GM19238 (cell line): ENCODE results near the gene PLCL1.

Source experiments
- DNase-seq: peaks from one replicate; pipeline ENCODE4 v3.0.0; 2011; ENCODE audit warnings: low spot score; ENCODE audit not compliant: insufficient read length

Gene PLCL1

DNA sequence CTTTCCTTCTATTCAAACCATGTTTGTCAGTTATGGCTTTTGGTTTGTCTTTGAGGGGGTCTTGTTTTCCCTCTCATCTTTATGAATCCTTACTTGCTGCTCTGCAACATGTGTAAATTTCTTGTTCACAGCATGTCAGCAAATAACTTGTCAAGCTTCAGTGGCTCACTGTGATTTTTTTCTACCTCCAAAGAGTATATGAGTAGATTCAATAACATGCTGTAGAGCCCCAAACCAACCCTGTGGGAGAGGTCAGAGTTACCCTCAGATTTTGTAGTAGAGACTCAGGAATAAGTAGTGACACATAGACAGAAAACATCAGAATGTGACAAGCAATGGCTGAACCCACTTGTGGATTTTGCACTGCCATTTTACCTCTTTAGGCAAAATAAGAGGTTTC is 121.6 kb downstream of the PLCL1 start:
- no peak for DNase-seq

DNA sequence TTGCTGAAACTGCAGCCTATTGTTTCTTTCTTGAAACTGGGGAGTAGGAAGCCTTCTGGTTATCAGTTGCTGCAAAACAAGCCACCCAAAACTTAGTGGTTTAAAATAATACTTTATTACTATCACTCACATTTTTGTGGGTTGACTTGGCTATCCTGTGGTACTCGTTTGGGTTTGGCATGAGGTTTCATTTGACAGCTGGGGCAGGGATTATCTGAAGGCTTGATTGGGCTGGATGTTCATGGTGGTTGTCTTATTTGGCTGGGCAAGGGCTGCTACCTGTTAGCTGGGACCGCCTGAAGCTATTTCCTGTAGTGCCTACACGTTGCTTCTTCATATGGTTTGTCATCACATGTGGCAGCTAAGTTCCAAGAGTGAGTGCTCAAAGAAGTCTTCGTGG is 122.3 kb downstream of the PLCL1 start:
- no peak for DNase-seq

DNA sequence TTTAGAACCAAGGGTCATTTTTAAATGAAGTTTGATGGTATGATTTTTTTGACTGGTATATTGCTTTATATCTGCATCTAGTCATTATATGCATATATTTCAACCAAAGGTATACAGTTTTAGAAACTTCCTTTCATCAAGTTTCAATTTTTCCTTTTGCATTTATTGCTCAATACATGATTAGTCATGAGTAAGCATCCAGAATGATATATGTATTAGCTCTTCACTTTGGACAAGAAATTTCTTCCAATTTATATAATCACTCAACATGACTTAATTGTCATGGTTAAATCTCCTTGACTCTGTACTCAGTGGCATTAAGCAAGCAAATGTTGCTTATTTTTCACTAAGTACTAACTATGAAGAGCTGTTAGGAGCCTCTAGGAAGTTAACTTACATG is 123.6 kb downstream of the PLCL1 start:
- no peak for DNase-seq

DNA sequence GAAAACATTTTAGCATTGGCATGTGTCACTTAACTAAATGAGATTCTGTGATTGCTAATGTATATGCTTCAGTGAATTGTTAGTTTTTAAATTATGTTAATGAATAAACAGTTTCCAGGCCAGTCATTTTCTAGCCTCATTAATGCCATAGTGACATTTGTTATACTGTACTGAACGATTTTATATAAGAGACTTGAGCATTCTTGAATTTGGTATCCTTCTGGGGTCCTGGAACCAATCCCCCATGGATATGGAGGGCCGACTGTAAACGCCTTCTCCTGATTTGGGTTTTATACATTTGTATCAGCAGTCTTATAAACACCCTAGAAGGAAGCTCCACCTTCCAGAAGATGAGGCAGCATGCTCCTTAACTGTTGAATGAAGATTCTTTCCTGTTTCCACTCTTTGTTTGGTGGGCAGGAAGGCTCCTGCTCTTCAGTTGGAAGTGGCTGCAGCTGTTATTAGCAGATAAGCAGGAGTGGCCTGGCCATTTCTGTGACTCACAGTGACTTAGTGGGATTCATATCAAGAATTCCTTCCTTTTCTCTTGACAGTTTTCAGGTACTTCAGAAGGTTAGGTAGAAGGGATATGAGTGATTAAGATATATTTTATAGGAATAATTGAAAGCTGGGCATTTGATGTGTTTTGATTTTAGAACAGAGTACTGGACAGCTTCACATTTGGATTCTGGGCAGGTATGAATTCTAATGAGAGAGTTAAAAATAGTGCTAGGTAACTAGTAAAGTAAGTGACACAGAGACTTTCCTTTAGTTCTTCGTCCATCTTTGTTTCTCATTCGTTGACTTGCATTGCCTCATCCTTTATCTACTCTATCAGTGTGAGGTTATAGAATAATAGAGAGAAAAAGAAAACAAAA is 124.9 kb downstream of the PLCL1 start:
- DNase-seq, result no peak

DNA sequence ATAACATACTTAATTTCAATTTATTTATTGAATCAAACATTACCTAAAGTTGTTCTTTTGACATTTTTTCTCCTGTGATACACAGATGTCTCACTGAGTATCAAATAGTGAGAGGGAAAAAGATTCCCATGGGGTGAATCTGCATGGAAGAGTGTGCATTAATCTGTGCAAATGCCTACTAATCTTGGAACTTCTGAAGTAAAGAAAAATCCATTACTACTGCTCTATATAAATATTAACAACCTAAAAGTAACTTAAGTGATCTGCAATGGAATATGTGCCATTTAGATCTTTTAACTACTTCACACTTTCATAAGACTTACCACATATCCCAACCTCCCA is 125.5 kb downstream of the PLCL1 start:
- no peak for DNase-seq

DNA sequence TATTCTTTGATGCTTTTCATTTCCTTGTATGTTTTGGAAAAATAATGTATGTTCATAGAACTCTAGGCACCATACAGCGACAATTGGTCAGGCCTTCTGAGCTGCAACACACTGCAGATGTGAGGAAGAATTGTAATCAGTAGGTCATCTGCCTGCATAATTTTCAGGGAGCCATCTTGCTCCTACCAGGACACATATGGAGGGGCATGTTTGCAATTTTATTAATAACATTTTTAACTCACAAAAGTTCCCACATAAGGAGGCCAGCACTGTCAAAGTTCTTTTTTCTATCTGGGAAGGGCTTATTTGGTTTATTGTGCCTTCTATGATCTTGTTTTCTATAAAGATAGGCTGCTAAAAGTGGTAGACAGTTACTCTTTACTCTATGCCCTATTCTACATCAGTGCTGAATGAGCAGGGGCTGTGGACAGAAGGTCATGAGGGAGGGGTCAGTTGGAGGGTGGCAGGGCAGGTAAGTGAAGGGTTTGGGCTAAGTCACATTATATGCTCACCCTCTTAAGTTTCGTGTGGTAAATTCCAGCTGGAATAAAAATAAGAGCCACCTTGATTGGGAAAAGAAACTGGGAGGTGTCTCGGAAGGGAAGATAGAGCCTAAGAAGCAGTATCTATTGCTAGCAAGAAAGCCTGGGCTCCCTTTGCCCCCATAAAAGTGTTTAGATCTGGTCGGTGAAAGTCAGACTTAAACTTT is 126.3 kb downstream of the PLCL1 start:
- DNase-seq, result no peak

DNA sequence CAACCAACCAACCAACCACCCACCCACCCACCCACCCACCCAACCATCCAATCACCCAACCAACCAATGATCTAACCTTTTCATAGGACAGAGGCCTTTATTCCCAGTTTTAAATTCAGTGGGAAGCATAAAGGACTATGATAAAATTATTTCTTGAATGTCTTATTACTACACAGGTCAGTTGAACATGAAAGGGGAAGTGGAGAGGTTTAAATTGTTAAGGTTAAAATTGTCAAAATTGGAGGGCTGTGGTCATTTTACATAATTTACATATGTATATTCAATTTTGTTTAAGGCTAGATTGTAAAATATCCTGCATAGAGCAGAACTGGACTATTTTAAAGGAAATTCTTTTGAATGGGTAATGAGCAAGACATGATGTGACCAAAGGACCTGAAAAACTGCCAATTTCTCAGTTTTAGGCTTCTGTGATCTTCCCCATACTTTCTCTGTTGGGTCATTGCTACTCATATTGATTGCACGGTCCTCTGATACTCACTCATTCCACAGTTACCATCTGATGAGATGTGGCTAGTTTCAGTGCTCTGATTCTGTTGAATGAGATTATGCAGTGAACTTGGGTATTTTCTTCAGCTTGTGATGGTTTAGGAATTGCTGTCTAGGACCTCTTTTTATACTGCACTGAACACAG is 127.4 kb downstream of the PLCL1 start:
- DNase-seq, result no peak

DNA sequence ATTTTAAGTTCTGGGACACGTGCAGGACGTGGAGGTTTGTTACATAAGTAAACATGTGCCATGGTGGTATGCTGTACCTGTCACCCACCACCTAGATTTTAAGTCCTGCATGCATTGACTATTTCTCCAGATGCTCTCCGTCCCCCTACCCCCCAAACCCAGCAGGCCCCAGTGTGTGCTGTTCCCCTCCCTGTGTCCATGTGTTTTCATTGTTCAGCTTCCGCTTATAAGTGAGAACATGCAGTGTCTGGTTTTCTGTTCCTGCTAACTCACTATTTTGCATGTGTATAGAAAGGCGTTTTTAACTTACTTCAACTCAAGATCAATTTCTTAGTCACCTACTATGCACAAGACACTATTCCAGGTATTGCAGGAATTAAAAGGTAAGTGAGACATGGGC is 128.0 kb downstream of the PLCL1 start:
- DNase-seq, result no peak

DNA sequence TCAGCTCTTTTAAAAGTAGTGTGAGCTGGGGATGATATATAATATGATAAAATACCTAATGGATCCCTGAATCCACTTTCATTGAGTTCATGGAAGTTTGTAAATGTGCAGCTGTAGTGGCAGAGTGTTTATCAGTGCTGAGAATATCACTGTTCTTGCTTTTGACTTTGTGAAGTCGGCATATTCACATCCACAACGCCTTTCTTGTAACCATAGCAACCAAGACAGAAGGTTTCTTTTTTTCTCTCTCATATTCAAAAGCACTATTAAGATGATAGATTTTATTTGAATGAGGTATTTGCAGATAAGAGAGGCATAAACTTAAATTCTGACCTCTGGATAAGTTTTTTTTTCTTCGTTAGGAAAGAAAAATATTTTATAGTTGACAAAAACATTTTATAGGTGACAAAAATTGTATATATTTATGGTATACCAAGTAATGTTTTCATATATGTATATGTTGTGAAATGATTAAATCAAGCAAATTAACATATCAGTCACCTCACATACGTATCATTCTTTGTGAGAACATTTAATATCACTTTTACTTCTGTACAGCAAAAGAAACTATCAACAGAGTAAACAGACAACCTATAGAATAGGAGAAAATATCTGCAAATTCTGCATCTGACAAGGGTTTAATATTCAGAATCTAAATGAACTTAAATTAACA is 130.0 kb downstream of the PLCL1 start:
- no peak for DNase-seq

DNA sequence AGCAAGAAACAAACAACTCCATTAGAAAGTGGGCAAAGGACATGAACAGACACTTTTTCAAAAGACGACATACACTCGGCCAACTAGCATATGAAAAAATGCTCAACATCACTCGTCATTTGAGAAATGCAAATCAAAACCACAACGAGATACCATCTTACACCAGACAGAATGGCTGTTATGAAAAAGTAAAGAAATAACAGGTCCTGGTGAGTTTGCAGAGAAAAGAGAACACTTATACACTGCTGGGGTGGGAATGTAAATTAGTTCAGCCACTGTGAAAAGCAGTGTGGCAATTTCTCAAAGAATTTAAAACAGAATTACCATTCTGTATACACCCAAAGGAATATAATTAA is 130.5 kb downstream of the PLCL1 start:
- no peak for DNase-seq

DNA sequence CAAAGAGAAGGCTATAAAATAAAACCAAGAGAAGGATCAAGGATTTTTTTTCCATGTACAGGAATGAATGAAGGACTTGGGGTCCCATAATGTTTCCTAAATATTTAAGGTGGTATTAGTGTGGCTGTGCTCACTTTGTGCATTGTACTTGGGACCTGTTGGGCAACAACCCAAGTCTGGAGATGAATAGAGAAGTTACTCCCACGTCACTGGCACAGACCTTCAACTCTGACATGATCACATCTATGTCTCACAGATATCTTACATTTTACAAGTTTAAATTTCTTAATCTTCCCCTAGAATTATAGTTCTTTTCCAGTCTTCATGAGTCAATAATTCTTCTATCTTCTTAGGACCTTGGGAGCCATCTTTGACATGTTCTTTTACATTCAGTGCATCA is 133.4 kb downstream of the PLCL1 start:
- DNase-seq, result no peak

DNA sequence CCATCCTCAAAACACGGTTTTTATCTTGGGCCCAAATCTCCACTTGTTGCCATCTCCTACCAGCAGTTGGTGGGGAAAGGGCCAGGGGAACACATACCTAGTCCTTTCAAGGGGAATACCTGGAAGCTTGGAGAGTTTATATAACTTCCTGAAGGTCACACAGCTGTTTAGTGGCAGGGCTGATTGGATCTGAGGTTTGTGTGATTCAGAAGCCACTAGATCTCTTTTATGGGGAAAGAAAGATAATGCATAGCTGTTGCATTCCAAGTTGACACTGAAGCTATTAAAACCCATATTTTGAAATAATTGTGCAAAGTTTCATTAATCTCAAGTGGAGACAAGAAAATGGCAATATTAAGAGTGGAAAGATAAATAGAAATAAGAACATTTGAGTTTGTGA is 134.2 kb downstream of the PLCL1 start:
- no peak for DNase-seq

DNA sequence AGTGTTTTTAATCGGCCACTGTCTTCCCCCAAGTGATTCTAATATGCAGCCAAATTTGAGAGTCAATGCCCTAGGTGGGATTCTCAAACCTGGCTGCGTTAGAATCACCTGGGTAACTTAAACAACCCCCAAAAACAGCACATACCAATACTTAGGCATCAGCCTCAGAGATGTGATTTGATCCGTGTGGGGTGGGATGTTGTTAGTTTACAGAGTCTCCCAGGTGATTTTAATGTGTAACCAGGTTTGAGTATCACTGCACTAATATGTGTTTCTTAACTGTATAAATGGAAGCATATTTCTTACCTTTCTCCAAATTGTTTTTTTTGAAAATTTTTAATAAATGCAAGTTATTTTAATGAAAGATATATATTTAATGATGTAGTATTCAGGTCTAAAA is 135.4 kb downstream of the PLCL1 start:
- DNase-seq, result no peak

DNA sequence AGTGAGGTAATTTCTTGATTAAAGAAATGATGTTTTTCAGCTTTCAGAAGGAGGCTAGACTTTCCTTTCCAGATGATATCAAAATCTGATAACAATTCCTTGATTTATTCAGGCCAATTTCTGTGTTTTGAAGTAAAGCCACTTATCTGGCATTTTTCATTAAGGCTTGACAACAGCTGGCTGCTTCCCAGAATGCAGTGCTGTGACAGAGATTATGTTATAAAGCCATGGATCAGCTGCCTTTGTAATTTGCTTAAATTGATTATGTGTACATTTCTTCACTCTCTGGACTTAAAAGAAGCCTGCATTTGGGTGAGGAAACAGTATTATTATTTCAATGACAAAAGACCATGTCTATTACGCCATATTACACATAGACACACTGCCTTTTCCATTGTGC is 136.0 kb downstream of the PLCL1 start:
- no peak for DNase-seq

DNA sequence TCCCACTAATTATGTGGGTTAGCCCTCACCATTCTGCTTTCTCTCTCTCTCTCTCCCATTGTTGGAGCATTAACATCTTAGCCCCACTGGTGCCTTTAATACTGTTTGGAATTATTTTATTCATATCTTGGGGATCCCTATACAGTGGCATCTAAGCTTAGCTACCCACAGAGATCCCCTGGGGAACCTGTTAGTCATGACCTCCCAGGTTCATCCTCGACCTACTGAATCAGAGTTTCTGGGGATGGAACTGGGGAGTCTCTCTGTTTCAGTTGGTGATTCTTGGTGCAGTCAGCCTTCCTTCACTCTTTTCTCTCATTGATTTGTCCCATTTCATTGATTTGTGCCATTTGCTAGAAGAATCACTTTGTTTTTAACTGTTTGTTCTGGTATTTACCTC is 137.3 kb downstream of the PLCL1 start:
- DNase-seq, result no peak

DNA sequence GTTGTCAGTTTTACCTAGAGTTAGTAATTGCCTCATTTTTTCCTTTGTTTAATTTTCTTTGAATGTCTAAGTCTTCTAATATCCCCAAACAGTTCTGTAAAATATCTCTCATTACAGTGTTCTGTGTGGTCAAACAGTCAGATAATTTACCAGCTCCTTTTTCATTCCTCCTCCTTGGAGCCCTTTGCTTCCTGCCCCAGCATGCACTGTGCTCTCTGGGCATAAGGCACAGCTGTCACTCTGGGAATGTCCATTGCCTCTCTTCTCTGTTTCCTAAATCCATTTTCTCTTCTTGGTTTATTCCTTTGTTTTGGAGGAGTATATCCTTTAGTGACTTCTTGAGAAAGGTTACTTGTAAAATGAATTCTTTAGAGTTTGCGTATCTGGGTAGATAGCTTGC is 139.3 kb downstream of the PLCL1 start:
- DNase-seq, result no peak

DNA sequence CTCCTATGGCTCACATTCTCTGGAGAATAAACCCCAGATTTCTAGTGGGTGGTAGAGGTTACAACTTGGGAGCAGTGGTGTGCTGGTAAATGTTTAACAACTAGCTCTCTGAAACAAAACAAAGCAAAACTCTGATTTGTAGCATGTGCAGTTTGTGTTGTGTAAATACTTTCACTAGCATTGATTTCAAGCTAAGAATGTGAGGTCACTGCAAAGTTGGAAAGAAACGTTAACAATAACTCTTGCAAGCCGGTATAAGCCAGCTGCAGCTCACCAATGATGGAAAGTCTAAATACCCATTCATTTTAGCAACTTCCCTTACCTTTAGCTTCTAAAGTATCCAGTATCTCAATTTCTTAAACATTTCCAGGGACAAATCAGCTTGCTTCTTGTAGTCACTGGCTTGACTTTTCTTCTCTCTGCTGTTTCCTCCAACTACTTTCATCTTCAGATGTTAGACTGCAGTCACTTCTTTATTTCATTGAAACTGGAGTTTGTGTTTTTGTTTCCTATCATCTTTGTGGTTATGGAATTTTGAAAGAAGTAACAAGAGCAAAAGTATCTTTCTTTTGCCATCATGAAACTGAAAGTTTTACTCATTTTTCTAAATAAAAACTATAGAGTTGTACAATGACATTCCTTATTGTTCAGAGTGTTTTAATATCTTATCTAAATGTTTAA is 140.2 kb downstream of the PLCL1 start:
- no peak for DNase-seq

DNA sequence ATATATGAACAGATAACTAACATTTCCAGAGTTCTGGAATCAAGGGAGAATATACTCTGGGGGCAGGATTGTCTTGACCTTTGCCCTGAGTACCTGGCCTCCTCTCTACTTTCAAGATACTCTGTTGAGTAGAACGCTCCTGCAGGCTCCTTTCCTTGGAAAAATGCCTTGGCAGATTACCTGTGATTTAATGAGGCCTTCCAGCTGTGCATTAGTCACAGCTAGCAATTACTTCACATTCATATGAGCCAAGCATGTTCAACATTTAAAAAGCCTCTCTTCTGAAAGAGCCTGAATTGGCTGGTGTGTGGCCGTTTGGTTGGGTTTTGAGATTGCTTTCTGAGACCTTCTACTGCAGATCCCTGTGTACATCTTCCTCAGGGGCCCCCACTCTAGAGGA is 142.2 kb downstream of the PLCL1 start:
- DNase-seq, result no peak

DNA sequence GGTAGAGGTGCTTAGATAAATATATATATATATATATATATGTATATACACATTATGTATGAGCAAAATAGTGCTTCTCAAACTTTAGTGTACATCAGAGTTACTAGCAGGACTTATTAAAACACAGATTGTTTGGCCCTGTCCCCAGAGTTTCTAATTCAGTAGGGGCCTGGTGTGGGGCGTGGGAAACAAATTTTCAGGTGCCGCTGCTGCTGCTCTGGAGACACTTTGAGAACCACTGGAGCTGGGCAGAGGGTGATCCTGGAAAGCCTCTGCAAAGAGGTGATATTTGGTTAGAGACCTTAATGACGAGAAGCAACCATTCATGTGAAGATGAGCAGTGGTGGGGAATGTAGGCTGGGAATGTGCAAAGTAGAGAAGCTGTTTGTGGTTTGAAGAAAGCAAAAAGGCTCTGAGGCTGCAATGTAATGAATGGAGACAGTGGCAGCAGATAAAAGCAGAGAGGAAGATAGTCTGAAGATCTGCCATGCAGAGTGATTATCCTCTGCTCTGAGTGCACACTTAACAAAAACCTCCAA is 142.9 kb downstream of the PLCL1 start:
- no peak for DNase-seq

DNA sequence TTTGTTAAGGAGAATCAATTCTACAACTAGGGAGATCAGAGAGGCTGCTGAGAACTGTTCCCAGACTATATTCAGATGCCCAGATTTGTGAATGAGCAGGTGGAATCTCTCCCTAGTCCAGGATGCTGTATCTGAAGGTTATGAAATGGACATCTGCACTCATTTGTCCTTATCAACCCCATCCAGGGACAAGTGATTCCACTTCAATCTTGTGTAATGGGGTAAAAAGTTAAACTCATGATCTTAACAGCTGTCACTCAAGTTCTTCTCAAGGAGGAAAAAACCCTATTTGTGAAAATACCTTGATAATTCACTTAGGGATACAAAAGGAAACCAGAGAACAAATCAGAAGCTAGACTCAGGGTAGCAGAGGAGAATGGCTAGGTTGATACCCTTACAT is 144.8 kb downstream of the PLCL1 start:
- DNase-seq, result no peak

DNA sequence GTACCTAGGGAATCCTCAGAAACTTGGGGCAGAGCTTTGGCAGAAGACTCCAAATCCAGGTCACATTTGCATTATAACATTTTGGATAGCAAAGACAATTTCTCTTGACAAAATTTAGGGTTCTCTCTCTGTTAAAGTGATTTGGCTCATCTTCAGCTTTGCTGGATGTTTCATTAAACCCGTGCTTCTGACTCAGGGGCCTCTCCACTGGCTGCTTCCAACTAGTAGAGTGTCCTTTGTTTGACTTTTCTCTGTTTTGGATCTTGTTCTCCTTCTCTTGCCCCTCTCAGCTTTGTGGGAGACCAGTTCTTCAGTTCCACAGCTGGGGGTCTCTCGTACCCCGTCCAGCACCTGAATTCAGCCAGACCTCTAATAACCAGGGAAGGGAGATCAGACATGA is 145.6 kb downstream of the PLCL1 start:
- no peak for DNase-seq
